Stimulated activated CD8-positive, alpha-beta memory T cell treated with anti-CD3 and anti-CD28 coated beads, Interleukin-15, amount 100 ng/mL, for 24 hours (primary cell): ENCODE data around the gene IZUMO3.
"Not testable (repeated sequence)": the region's sequence is repeated elsewhere in the genome, so short reads cannot be mapped to it uniquely, and the experiment has no call there.

Experiments used
- DNase-seq: peaks from one replicate; pipeline ENCODE4 v3.0.0-alpha.2; 2020; ENCODE audit warnings: low read depth

IZUMO3 gene, protein sequence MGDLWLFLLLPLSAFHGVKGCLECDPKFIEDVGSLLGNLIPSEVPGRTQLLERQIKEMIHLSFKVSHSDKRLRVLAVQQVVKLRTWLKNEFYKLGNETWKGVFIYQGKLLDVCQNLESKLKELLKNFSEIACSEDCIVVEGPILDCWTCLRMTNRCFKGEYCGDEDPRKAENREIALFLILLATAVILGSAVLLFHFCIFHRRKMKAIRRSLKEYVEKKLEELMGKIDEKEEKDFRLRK

DNA sequence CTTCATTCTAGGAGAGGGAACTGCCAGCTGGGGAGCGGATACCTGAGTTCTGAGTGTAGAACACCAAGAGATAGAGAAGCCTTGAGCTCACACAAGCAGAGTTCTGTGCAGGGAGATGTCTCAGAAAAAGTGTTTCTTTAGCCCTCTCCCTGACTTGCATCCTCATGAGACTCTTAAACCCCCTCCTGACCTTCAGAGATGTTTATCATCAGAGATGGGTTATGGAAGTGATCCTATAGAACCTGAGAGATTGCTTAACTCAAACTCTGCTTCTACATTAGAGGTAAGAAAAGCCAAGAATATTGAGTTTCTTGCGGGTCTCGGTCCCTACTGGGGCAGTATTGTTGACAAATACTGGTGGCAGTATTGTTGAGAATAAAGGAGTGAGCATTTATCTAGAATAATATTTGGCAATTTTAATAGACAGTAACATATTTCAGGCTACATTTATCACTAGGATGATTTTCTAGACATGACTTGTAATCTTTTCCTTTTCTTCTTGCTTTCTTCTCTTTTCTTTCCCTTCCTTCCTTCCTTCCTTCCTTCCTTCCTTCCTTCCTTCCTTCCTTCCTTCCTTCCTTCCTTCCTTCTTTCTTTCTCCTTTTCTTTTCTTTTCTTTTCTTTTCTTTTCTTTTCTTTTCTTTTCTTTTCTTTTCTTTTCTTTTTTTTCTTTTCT lies at the start of gene IZUMO3:
Gene IZUMO3, minus strand, starts transcription at position 51 of the 676 bp plus-strand sequence. CDS start 248 bp downstream, outside the sequence.
- no peak for DNase-seq

DNA sequence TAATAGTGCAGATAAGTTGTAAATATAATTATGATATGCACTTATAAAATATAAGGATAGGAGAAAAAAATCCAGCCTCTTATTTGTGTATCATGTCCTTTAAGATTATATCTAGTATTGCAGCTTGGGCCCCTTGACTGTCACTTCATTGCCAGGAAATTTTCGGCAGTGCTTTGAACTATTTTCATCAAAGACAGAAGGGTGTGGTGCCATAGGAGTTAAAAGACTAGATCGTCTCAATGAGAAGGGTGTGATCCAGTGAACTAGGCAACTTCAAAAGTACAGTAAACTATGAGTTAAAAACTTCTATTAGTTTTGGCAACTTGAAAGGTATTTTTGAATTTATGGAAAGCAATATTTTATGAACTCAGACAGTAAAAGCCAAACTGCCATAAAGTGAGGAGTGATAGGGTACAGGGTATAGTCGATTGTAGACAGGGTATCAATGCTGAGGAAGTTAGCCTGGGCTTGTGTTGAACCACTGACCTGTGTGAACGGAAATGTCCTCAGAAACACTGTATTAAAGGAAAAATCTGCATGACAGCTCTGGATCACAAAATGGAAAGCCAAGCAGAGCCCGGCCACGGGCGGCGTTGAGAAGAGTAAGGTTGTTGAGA lies 48.6 kb upstream of the IZUMO3 start:
- no peak for DNase-seq

DNA sequence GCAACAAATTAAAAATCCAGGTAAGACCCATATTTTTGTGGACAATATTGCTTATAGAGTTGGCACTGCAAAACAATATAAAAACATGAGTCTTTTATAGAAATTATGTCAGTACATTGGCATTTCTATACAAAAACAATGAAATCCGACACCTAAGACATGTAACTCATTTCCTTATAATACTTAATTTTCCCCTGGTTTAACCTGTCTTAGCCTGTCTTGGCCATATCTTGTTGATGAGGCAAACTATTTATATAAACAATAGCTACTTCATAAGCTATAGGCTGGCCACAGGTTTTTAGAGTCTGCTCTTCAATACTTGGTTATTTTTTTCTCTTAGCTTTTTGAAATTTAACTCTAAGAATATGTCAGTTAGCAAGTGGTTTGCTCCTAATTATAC lies 44.7 kb upstream of the IZUMO3 start:
- no peak for DNase-seq

DNA sequence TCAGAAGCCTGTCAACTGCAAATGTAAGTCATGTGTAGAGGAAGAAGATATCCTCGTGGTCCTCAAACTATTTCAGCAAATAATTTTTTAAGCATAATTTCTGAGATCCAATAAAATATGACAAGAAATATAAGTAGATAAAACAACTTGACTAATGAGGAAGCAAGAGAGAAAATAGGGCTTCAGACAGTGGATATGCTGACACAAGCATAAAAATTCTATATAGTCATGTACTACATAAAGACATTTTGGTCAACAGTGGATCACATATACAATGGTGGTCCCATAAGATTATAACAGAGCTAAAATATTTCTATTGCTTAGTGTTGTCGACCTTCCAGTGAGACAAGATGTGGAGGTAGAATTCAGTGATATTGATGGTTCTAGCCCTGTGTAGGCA lies 42.2 kb upstream of the IZUMO3 start:
- DNase-seq = no peak

DNA sequence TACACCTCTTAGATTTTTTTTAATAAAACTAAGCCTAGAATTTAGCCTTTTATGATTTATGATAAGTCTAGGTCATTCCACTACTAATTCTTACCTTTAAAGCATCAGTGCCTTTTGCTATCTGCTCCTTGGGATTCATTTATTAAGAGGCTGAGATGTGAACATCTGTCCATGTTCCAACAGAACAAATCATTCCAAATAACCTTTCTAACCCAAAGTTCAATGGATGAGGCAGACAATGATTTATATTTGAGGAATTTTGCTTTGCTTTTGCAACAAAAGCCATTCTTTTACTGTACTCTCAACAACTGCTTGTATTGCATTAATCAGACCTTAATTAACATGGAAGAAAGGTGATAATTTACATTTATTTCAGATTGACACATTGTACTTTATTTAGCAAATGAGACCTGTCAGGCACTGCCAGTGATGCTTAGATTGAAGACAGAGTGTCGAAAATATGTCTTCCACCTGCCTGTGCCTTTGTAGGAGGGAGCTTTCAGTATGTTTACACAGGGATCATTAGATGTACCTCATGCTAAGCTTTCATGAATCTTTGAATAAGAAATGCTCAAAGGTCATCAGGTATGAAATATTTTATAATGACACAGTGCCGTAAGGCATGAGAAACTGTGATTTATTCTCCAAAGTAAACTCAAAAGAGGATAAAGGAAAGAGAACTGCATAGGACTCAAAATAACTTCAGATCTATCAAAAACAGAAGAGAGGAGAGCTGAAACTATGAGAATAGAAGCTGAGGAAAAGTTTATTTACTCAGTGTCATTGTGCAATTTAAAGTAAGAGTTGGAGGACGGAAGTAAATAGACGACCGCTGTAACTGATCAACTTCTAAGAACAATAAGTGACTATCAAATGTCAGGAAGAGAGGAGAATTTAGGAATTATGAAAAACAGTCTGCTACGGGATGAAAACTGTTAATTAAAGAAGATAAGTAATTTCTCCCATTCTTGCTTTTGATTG lies 36.7 kb upstream of the IZUMO3 start:
- DNase-seq = no peak

DNA sequence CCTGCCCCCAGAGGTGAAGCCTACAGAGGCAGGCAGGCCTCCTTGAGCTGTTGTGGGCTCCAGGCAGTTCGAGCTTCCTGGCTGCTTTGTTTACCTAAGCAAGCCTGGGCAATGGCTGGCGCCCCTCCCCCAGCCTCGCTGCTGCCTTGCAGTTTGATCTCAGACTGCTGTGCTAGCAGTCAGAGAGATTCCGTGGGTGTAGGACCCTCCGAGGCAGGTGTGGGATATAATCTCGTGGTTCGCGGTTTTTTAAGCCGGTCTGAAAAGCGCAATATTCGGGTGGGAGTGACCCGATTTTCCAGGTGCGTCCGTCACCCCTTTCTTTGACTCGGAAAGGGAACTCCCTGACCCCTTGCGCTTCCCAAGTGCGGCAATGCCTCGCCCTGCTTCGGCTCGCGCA lies 34.3 kb upstream of the IZUMO3 start:
- not testable (repeated sequence) for DNase-seq

DNA sequence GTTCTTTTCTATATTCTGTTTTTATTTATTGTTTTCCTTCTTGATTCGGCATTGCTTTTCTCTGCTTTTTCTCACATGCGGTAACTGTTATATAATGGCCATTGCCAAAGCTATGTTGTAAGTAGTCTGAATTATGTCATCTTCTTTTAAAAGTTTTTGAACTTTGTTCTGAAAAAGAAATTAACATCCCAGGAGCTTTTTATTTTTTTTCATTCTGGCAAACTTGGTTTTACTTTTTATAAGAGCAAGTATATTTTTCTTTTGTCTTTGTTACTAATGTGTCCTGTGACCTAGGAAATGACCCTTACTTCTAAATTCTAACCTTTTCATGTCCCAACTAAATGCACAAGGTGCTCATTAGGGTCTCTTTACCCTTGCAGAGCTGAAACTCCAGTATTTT lies 26.7 kb upstream of the IZUMO3 start:
- no peak for DNase-seq

DNA sequence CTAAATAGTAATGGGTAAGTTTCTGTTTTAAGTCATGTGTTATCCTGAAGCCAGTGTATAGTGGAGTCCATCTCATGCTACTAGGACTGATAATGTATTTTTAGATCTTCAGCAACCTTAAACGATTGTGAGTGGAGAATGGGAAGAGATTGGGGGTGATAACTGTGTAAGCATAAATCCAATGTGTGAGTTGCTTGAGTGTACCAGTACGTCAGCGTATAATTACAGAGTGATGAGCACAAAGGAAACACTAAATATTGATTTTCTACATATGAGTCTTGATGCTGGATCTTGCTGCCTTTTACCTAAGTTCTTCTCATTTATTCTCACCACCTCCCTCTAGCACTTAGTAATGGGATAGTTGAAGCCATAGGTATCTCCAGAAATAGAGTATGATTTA lies 16.3 kb upstream of the IZUMO3 start:
- no peak for DNase-seq

DNA sequence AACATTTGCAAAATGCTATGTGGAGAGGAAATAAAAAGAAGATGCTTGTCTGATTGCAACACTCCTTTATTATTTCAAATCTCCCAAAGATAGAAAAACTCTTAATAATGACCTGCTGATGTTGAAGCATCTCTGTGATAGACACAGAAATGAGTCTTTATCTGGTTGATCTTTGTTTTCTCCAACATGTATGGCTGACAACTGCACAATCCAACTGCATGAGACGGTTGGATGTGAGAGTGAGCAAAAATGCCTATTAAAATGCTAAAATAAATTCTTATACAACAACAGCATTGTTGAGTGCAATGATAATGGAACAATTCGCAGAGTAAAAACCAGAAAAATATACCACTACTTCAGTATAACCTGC lies 7.5 kb upstream of the IZUMO3 start:
- no peak for DNase-seq

DNA sequence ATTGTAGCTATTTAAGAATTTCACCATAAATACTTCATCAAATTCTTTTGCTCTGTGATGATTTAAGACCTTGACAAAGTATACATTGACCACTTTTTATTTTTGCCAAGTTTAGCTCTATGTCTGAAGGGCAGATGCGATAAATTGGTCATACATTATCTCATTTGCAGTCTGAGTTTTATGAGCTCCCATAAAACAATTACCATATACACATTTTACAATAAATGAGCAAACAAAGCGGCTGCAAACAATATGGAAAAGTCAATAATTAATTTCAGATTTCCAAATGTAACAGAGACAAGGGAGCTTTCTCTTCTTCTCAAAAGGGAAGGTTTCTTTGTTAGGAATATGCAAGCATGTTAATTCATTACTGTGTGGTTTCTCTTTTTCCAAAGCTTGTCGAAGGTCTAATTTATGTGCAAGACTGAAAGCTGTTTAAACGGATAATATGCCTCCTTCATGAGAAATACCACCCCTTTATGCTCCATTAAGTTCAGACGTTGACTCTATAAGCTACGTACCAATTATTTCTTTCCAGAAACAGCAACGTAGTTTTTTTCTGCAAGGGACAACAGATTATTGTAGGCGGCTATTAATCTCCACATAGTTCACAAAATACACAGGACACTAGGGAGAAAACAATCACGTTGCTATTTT lies 7.0 kb upstream of the IZUMO3 start:
- no peak for DNase-seq

DNA sequence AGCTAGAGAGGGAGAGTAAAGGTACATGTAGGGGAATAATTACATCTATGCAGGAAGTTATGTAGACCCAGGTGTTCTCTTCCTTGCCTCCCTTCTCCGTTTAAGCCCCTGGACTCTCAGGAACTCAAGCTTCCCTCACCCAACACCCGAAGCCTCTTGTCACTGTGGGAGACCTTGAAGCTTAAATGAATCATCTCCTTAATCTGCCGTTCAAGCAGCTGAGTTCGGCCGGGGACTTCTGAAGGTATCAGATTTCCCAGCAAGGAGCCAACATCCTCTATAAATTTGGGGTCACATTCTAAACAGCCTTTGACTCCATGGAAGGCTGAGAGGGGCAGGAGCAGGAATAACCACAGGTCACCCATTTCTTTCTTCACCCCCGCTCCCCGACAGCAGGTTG lies 412 bp downstream of the IZUMO3 start:
- DNase-seq = no peak

DNA sequence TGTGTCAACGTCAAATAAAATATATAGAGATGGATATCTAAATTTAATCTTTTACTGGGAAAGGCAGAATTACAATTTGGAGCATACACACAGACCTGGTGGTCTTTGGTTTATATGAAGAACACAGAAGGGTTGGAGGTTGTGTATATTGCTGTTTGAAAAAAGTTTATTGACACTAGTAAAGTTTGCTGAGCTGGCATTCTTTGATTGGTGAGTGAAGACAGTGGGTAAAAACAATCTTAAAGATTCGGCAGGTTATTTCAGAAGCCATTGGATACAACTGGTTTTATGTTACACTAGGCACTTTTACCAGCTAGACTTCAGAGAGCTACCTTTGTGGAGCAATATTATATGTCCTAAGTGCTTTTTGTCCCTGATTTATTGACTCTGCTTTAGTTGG lies 27.2 kb downstream of the IZUMO3 start:
- no peak for DNase-seq

DNA sequence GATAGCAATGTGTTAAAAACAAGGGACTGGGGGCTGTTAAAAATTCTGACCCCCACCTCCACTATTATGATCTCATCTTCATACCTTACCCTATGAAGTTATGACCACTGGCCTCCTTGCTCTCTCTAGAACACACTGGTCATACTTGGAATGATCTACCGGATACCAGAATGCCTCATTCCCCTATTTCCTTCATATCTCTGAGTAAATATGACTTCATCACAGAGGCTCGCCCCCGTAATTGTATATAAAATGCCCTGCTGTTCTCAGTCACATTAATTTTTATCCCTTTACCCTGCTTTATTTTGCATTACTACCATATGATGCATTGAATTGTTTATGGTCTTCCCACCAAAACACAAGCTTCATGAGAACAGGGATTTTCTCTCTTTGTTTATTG lies 29.2 kb downstream of the IZUMO3 start:
- DNase-seq = no peak

DNA sequence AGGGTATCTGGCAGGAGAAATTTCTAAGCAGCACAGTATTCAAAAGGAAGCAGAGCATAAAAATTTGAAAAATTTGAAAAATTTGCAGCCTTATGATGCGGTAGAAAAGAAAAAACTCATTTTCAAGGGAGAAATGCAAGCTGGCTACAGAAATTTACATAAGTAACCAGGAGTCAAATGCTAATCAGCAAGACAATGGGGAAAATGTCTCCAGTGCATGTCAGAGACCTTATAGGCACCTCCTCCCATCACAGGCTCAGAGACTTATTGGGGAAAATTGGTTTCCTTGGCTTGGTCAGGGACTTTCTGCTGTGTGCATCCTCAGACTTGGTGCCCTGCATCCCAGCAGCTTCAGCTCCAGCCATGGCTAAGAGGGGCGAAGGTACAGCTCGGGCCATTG lies 35.8 kb downstream of the IZUMO3 start:
- no peak for DNase-seq

DNA sequence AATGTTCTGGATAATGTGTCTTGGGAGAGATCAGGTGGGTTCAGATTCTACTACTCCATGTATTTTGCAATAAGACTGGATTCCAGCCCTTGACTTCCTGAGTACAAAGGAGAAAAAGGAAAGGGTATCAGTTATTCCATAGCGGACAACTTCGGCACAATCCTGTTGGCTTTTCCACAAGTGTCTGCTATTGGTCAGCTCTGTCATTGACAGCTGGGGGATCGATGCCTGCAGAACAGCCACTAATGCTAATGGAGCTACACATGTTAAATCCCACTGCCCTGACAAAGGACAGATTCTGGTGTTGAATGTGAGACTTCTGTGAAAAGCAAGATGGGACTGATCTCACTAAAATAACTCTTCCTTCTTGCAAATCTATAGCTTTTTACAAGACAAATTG lies 41.2 kb downstream of the IZUMO3 start:
- no peak for DNase-seq

DNA sequence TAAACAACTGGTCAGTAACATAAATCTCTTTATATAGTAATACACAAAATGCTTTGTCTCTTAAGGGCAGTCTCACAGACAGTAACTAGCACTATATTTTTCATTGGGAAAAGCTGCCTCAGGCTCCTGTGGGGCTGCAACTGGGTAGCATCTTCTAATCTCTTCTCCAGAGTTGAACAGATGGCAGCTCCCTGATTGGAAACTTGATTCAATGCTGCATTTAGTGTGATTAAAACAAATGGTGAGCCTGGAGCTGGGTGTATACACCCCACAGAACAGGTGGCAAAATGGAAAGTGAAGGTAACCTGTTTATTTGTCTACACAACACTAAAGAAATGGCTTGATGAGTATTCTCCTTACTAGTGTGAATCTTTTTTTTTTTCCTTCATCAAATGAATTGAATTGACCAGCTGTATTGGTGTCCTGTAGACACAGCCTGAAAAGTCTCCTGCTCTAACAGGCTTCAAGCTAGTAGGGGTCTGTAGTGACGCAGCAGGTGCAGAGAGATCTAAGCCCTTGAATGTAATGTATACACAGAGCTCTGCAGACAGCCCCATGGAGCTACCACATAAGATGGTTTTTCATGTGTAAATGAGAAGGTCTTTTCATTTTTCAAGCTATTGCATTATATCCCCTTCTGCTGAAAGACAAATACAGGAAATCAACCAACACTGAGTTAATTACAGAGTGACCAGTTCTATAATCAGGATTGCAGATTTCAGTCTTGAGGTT lies 43.3 kb downstream of the IZUMO3 start:
- no peak for DNase-seq

DNA sequence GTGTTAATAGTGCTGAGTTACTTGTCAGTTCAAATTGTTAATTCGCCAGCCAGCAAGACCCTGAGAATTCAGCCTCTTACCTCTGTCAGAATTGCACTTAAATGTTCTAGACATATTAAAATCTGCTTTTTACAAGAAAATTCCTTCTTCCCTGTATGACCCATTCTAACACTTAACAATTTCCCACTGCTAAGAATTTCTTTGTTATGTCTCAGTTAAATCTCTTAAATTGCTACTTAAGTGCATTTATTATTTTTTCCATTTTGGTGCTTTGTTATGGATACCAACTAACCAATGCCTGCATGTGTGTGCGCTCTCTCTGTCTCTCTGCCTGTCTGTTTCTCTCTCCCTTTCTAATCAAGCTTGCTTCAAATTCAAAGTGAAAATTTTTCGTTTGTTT lies 44.9 kb downstream of the IZUMO3 start:
- no peak for DNase-seq

DNA sequence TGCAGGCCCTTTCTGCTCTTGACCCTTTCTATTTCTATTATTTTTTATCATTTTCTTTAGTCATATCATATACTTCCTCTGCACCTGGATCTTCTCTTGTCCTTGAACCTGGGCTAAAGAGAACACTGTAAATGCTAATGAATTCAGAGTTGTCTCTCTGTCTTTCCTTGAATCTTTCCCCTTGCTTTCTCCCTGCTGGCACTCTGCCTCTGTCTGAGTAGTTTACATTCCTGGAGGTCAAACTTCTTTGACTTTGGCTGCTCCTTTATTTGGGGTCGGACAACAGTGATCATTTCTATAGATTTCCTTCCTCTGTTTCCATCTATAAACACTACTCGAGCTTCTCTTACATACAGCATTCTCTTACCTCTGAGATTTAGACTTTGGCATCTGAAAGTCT lies 47.1 kb downstream of the IZUMO3 start:
- DNase-seq = no peak

DNA sequence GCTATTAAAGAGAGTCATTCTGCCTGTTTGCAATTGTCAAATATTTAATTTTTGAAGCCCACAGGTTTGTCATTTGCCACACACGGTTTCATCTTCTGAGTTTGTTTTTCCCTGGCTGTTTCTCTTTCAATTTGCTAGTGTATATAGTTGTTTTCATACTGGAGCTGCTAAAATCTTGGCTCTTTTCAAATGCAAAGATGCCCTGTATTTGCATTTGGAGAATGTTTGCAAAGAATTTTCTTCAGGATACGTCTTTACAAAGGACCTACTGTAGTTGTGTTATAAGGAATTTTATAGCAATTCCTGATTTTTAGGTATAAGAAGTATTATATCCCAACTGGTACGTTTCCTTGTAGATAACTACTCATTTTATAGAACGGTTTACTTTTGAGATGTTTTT lies 48.0 kb downstream of the IZUMO3 start:
- DNase-seq = no peak
